HS-27A (cell line): ENCODE results near the gene TCF20.

ENCODE experiments used
- DNase-seq: peaks from one replicate; pipeline ENCODE4 v3.0.0-alpha.2; 2012; ENCODE audit warnings: low read depth, missing footprints

The TCF20 gene

GRCh38 chr22:42270510-42271190, at the start of gene TCF20:
Gene TCF20, minus strand, starts transcription at chr22:42270653. Its CDS starts 55,348 bp downstream, at chr22:42215305.
- DNase-seq = no peak

GRCh38 chr22:42319386-42319785, 48.9 kb upstream of the TCF20 start:
- no peak for DNase-seq

- DNase-seq = no peak
Observed at GRCh38 chr22:42318967-42319366, 48.5 kb upstream of the TCF20 start.

- no peak for DNase-seq
Observed at GRCh38 chr22:42317691-42318547, 47.5 kb upstream of the TCF20 start.

GRCh38 chr22:42317008-42317407, 46.6 kb upstream of the TCF20 start:
- no peak for DNase-seq

- DNase-seq = no peak
Observed at GRCh38 chr22:42315392-42315756, 44.9 kb upstream of the TCF20 start.

GRCh38 chr22:42314709-42315391, 44.4 kb upstream of the TCF20 start:
- no peak for DNase-seq

GRCh38 chr22:42313804-42314581, 43.5 kb upstream of the TCF20 start:
- DNase-seq = no peak

- no peak for DNase-seq
Observed at GRCh38 chr22:42313204-42313603, 42.8 kb upstream of the TCF20 start.

- DNase-seq = no peak
Observed at GRCh38 chr22:42310291-42311015, 40.0 kb upstream of the TCF20 start.

- no peak for DNase-seq
Observed at GRCh38 chr22:42309865-42310264, 39.4 kb upstream of the TCF20 start.

- DNase-seq = no peak
Observed at GRCh38 chr22:42308892-42309468, 38.5 kb upstream of the TCF20 start.

GRCh38 chr22:42307806-42308563, 37.5 kb upstream of the TCF20 start:
- DNase-seq = no peak

- DNase-seq = no peak
Observed at GRCh38 chr22:42306010-42306409, 35.6 kb upstream of the TCF20 start.

- no peak for DNase-seq
Observed at GRCh38 chr22:42304324-42304790, 33.9 kb upstream of the TCF20 start.

- no peak for DNase-seq
Observed at GRCh38 chr22:42303396-42304323, 33.2 kb upstream of the TCF20 start.

GRCh38 chr22:42301742-42302102, 31.3 kb upstream of the TCF20 start:
- DNase-seq = no peak

GRCh38 chr22:42301077-42301741, 30.8 kb upstream of the TCF20 start:
- DNase-seq = no peak
